GM19043 (cell line): ENCODE results near the gene TUBB6.

Experiments used
- ATAC-seq: cut with Tn5 transposase; IDR thresholded peaks from one replicate; pipeline ENCODE4 v1.9.1; 2021; ENCODE audit warnings: low read depth; ENCODE audit not compliant: unreplicated experiment

TUBB6 gene

DNA sequence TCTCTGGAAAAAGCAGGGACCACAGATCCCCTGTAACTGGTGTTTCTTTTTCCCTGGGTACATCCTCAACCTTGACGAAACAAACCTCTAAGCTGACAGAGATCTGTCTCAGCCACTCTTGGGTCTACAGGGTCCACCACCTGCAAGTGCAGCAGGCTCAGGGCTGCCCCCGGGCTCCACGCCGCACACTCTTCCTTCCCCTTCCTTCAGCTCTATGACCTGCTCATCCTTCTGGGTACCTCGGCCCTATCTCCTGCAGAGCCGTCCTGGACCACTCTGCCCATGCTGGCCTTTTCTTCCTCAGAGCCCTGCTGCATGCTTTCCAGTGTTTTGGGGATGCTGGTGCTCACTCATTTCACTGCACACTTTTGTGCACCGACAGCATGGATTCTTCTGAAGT, 27.5 kb downstream of the TUBB6 start:
- no peak for ATAC-seq

DNA sequence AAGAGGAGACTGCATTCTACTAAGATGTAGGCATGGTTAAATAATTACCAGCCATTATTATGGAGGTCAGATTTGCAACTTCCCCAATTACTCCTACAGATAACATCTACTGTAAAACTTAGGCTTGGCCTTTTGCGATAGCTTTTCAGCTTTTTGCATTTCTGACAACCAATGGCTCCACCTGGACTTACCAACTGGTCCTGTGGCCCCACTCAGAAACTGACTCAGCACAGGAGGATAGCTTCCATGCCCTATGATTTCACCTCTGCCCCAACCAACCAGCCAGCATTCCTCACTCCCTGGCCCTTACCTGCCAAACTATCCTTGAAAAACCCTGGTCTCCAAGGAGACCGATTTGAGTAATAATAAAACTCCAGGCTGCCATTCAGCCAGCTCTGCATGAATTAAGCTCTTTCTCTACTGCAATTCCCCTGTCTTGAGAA, 28.2 kb downstream of the TUBB6 start:
- no peak for ATAC-seq

DNA sequence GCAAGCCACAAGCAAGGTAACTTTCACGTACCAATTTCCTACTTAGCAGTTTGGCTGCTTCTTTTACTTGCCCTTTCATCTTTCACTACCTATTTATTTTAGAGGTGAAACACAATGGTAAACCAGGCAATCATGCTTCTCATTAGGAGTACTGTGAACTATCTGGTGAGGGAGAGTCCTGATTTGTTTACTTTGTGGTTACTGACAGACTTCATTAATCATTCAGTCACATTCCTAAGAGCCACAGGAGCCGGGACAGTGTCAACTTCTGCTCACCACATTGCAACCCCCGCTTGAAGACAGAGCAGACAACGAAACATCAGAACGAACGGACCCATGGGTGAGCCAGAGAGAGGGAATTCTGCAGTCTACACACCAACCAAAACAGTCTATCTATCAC, 28.8 kb downstream of the TUBB6 start:
- no peak for ATAC-seq

DNA sequence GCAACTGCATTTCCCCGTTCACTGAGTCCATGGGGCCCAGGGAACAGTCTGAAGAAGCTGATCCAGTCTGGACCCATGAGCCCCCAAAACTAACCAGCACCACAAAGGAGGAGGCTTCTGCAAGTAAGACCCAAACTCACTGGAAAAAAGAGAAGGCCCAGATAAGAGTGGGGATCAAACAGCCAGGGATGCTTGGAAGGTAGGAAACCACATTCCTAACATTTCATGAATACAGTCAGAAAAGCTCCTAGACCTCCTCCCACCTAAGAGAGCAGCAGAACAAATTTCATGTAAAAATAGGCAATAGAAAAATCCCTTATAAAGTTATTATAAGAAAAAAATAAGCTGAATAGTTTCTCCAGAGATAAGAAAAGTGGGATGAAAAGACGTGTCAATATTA, 30.3 kb downstream of the TUBB6 start:
- ATAC-seq, result no peak

DNA sequence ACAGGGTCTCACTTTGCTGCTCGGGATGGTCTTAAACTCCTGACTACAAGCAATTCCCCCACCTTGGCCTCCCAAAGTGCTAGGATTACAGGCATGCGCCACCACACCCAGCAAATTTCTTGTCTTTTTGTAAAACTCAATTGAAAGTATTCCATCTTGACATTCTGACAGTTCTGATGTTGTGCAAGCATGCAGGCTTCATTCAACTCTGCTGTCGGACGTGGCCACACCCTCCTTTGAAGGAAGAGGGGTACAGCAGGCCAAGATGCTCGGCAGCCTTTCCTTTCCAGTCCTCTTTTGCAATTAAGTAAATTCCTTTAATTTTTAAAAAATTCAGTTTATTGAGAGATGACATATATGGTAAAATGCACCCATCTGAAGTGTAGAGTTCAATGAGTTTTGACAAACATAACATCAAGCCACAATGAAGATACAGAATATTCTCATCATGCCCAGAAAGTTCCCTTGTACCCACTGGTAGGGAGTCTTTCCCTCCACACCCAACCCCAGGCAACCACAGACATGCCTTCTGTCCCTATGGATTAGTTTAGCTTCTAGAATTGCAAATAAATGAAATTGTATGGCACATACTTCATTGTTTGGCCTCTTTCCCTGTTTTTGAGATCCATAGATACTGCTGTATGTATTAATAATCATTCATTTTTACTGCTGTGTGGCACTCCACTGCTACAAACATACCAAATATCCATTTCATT, 33.1 kb downstream of the TUBB6 start:
- ATAC-seq, result no peak

DNA sequence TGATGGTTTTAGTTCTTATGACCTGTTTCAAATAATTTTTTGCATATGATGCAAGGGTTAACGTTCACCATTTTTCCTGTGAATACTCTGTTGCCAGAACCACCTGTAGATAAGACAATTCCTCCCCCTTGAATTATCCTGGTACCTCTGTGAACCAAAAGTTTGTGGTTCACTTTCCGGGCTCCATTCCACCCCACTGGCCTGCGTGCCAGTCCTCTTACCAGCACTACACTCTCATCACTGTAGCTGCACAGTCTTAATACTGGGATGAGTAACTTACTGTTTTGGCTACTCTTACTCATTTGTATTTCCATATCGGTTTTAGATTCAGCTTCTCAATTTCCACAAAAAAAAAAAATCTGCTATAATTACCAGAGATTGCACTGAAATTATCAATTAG, 34.6 kb downstream of the TUBB6 start:
- ATAC-seq, result no peak

DNA sequence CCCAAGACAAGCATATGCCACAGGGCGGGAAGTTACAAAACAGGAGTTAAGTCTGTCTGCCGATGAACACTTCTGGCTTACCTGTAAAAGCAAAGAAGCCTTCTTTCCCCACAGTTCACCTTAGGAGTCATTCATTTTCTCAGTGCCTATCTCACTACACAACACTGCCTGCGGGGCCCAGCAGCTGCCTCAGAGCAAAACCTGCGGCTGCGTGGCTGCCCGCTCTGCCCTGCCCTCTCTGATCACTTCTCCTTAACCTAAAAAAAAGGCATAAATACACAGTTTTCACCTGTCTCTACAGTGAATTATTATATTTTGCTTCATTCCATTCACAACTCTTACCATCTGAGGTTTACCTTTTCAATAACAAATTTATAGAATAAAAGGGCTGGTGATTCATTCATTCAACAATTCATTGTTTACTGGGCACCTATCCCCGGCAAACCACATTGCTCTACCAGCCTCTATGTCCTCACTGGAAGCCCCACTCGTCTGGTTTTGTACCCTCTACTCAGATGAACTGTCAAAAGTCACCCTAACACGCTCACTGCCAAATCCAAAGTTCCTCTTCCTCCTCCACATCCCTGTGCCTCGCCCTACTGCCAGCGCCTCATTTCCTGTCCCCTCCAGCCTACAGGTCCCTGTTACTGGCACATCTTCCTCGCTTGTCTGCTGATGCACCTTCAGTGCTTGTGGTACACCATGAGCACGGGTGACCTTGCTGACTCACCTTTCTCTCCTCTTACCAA, 37.6 kb downstream of the TUBB6 start:
- ATAC-seq, result no peak

DNA sequence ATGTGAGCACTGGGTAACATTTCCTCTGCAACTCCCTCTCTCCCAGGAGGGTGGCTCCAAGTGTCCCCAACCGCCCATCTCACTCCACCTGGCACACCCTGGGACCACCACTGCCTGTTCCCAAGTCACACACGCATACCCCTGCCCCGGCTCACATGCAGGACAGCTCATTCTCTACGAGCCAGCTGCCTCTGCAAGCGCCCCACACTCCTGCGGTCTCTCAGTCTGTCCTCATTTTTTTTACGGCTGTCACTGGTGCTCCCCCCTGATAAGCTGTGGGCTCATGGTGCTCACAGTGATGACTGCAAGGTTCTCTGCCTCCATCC, 38.2 kb downstream of the TUBB6 start:
- no peak for ATAC-seq

DNA sequence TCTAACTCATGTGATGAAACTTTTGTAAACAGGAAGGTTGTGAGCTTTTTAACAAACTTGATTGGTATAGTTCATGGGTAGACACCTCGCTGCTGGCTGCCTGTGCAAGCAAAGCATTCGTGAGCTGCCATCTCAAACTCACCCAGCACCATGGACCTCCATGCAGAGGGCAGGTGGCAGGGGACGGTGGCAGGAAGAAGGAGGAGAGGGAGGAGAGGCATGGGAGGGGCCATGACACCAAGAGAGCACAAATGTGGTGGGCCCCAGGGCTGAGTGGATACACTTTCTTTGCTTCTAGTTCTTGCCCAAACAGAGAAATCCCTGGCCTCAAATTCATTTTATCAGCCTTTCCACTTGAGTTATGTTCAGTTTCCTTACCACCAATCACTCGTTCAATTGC, 39.9 kb downstream of the TUBB6 start:
- ATAC-seq, result no peak

DNA sequence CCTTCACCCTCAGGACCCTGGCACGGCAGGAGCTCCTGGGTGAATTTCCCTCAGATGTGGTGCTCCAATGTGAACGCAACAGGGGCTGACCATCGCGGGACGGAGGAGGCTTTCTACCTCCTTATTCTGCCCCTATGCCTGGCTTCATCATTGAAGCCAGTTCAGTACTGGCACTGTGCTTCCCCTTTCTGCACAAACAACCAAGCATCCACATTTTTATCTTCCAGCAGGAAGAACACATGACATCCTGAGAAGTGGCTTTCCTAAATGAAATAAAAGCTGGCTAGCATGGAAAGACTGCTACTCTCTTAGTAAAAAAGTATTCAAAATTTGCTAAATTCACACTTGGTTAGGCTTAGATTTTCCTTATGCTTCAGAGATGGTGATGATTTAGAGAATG, 44.1 kb downstream of the TUBB6 start:
- ATAC-seq, result no peak

DNA sequence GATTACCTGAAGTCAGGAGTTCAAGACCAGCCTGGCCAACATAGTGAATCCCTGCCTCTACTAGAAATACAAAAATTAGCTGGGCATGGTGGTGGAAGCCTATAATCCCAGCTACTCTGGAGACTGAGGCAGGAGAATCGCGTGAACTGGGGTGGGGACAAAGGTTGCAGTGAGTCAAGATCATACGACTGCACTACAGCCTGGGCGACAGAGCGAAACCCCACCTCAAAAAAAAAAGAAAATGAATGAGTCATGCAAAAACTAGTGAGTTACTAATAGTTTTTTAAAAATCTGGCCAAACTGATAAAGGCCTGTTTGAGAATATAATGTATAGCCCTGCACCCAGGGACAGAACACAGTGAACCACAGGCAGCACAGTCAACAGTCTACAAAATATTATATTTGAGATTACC, 51.5 kb downstream of the TUBB6 start:
- ATAC-seq, result no peak

DNA sequence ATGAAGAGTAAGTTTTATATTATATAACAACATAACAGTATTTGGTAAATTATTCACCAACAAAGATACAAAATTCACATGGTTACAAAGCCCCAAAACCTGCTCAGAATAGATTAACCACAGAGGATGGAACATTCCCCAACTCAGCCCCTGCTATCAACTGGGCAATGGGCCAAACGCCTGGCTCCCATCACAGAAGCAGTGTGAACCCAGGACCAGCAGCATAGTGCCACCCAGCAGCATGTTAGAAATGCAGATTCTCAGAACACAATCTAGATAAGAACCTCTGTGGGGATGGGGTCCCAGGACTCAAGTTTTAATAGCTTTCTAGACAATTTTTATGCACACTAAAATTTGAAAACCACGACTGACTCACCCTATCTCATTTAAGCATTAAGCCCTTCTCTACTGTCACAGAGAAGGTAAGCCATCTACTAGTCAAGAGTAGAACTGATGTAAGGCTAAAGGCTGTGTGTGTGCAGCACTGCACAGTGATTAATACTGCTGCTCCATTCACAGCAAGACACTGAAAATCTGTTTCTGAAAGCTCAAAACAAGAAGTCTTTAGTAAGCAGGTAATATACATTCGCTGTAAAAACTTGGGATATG, 53.8 kb downstream of the TUBB6 start:
- no peak for ATAC-seq

DNA sequence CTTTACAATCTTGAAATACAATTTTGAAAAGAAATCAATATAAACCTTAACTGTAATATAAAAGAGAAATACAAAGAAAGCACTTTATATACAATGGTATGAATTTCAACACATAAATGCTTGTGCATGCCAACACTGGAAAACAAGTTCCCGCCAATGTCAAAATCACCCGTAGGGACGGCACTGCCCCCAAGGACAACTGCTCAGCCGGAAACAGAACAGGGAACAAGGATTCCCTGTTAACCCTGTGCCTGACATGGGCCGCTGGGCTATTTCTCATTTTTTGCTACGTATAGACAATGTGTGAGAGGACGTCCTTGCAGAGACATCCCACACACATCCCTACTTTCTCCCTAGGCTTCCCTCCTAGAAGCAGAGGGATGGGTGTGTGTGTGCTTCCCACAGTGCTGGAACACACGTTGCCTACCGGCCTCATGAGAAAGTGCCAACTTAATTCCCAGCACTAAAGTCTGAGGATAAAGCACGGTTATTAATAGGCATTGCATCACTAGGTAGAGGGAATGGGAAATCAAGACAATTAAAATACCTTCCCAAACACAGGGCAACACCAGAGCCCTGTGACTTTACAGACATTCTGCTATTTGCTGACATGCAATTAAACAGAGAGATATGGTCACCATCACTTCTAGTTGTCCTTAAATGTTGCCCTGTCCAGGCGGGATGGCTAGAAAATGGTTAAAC, 54.6 kb downstream of the TUBB6 start:
- no peak for ATAC-seq

DNA sequence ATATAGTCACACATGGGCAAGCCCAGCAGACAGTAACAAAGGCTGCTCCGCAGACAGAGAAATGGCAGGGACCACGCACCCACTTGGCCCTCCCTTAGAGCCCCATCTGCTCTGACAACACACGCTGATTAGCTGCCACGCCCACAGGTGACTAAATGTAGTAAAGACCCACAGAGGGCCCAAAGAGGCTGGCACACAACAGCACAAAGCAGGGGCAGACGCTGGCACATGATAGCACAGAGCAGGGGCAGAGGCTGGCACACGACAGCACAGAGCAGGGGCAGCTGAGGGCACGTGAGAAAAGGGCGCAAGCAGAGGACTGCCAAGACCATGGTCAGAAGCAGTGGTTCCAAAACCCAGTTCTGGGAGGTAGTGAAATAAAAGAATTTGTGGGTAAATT, 58.3 kb downstream of the TUBB6 start:
- ATAC-seq, result no peak

DNA sequence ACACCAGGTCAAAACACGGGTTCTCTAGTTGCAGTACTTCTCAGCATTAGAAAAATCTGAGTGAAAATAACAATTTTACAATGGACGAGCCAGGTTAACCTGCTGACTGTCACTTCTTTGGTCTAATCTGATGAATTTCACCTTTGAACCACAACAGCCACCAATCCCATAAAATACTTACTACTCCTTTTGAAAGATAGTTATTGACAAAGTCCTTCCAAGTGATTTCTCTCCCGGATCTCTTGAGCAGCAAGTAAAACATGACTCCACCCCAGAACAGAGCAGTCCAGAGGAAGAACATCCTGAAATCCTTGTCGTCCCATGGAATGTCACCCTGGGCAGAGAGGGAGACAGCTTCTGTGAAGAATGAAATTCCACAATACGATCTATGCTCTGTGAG, 58.7 kb downstream of the TUBB6 start:
- no peak for ATAC-seq

DNA sequence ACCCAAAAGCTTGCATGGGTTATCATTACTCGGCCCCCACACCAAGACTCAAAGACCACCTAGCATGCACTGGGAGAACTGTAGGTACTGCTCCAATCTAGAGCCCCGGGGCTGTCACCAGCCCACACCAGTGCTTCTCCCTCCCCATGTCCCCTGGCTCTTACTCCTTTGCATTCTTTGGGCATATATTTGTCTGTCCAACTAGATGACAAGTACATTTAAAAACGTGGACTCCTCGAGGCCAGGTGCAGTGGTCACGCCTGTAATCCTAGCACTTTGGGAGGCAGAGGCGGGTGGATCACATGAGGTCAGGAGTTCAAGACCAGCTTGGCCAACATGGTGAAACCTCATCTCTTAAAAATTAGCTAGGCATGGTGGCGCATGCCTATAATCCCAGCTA, 61.2 kb downstream of the TUBB6 start:
- no peak for ATAC-seq

DNA sequence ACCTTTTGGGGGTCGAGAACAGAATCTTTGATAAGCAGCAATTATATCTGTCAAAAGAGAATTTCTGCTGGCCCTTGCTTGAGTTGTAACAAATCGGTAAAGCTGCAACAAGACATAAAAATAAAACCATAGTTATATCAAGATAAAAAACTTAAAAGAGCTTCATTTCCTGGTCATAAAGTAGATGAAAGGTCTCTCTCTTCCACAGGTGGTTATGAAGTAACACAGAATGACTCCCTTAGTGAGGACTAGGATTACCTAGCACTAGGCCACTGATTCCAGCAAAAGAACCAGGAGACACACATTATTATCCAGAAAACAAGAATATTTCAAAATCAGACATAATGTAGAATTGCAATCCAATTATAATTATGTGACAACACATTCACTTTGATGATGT, 63.5 kb downstream of the TUBB6 start:
- ATAC-seq, result no peak

DNA sequence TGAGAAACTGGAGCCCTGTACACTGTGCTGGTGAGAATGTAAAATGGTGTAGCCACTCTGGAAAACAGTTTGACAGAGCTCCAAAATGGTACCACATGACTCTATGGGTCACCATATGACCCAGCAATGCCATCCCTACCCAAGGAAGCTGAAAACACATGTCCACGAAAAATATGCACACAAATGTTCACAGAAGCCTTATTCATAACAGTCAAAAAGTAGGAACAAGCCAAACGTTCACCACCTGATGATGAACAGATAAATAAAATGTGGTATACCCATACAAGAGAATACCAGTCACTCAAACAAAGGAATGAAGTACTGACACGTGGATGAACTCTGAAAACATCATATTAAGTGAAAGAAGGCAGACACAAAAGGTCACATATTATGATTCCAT, 64.4 kb downstream of the TUBB6 start:
- no peak for ATAC-seq

DNA sequence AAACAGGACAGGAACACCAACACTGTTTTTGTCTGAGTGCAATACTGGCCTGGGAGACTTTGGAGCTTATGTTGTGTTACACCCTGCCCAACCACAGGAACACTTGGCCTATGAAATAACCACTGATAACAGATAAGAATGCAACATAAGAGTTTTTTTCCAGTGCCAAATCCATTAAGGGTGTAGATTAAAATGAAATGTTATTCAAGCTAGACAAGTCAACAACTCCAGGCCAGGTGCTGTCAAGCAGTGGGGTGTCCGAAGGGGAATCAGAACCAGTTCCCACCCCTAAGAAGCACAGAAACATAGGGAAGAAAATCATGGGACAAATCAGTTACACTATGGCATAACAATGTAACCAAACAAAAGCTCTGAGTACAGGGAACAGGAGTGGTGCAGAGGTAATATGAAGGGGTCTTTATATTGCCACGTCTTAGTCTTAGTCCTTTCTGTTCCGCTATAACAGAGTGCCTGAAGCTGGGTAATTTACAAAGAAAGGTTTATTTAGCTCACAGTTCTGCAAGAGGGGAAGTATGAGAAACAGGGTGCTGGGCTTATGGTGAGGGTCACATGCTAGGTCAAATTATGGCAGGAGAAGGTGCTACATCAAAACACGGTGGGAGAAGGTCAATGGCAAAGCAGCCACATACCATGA, 65.2 kb downstream of the TUBB6 start:
- no peak for ATAC-seq

DNA sequence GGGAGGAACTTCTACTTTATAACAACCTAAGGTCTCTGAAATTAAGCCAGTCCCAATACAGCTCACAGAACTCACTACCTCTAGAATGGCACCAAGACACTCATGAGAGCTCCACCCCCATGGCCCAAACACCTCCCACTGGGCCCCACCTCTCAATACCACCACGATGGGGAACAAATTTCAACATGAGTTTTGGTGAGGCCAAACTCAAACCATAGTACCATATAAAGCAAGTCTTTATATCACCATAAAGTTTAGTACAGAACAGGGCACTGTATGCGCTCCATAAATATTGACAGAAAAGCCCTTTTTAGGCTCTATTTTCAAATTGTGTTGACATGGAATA, 65.7 kb downstream of the TUBB6 start:
- ATAC-seq, result no peak

DNA sequence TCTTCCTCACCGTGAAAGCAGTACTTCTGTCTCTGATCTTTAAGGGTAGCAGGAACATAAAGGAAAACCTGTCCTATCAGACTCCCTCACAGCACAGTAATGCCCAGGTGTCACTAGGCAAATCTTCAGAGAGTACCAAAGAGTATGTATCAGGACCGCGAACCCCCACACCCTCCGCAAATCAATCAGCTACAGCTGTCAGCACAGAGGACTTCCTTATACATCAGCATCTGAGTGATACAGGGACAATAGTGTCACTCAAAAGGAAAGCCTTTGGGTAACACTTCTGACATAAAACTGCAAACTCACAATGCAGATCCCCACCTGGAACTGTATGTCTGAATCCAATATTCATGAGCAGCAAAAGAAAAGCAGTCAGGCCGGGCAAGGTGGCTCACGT, 66.4 kb downstream of the TUBB6 start:
- ATAC-seq, result no peak
